ENCODE measurements around the gene DUSP7.

DUSP7 gene

GRCh38 chr3:52095990-52096775 is 39.8 kb upstream of the DUSP7 start:
- TF ChIP-seq, protein P1, sequence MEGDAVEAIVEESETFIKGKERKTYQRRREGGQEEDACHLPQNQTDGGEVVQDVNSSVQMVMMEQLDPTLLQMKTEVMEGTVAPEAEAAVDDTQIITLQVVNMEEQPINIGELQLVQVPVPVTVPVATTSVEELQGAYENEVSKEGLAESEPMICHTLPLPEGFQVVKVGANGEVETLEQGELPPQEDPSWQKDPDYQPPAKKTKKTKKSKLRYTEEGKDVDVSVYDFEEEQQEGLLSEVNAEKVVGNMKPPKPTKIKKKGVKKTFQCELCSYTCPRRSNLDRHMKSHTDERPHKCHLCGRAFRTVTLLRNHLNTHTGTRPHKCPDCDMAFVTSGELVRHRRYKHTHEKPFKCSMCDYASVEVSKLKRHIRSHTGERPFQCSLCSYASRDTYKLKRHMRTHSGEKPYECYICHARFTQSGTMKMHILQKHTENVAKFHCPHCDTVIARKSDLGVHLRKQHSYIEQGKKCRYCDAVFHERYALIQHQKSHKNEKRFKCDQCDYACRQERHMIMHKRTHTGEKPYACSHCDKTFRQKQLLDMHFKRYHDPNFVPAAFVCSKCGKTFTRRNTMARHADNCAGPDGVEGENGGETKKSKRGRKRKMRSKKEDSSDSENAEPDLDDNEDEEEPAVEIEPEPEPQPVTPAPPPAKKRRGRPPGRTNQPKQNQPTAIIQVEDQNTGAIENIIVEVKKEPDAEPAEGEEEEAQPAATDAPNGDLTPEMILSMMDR (IDR thresholded peaks at IDR 0.05; ENCODE audit: low read depth, low read length, missing control alignments) = no peak
- no peak for DNase-seq (ENCODE audit: extremely low read depth, low read depth)
- H3K4me3 ChIP-seq (replicated peaks; ENCODE audit: low read depth, low read length) = no peak overlapping the region

DNA sequence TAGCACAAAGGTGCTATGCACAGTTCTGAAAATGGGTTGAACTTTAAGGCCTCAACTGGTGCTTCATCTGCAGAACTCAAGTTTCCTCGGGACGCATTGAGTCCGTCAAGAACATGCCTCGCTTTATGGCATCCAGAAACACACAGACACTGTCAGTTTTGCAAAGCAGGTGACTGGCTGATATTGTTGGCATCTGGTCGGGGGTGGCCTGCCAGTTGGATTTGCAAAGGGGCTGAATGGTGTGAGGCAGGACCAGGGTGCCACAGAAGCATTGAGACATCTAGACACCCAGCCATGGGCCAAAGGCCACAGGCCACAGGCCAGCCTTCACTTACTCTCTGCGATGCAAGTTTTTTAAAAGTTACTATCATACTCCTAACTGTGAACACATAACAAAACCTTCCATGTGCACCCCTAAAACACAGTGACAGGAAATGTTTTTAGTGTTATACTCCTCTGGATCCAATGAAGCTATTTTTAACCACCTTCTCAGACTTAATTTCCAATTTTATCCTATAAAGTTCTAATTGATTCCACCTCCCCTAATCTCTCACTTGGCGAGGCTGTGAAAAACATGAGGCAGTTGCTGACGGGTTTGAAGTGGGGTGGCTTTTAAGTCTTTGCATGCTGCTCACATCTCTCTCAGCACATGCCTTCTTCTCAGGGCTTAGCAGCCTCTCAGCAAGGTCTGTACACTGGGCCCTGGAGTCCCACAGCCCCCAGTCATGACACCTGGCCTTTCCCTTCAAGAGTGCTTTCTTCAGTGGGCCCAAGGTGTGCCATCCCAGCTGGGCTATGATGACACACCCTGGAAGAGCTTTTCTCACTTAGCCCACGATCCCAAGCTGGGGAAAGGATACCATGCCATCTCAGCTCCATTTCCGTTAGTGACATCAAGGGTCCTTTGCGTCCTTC is 38.5 kb upstream of the DUSP7 start:
- no peak for DNase-seq (ENCODE audit: extremely low read depth, low read depth)
- H3K4me3 ChIP-seq (replicated peaks; ENCODE audit: low read depth, low read length) = no peak overlapping the region
- TF ChIP-seq, protein P1 (IDR thresholded peaks at IDR 0.05; ENCODE audit: low read depth, low read length, missing control alignments) = no peak

- no peak overlapping the region for H3K4me3 ChIP-seq (replicated peaks; ENCODE audit: low read depth, low read length)
- TF ChIP-seq, protein P1 (IDR thresholded peaks at IDR 0.05; ENCODE audit: low read depth, low read length, missing control alignments) = no peak
Measured at GRCh38 chr3:52093756-52094545, 37.6 kb upstream of the DUSP7 start.

DNA sequence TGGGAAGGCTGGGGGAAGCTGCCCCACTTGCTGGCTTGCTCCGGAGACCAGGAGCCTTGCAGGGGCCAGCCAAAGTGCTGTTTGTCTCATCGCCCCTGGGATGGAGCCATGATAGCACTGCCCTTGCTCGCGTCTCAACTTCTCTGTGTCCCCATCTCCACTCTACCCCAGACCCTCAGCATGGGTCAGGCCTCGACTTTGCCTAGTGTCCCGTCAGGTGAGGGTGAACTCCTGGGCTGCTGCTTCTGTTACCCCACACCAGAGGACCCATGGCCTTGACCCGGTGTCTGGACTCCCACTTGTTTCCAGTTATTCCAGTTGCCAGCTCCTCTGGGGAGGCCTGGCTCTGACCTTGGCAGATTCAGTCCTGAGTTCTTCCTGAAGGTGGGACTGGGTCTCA is 36.5 kb upstream of the DUSP7 start:
- no peak for DNase-seq (ENCODE audit: extremely low read depth, low read depth)
- H3K4me3 ChIP-seq (replicated peaks; ENCODE audit: low read depth, low read length) = no peak overlapping the region
- TF ChIP-seq, protein P1 (IDR thresholded peaks at IDR 0.05; ENCODE audit: low read depth, low read length, missing control alignments) = no peak

More at GRCh38 chr3:52093756-52094545, 37.6 kb upstream of the DUSP7 start:
- DNase-seq (ENCODE audit: extremely low read depth, low read depth) = peak; percentile 33

DNA sequence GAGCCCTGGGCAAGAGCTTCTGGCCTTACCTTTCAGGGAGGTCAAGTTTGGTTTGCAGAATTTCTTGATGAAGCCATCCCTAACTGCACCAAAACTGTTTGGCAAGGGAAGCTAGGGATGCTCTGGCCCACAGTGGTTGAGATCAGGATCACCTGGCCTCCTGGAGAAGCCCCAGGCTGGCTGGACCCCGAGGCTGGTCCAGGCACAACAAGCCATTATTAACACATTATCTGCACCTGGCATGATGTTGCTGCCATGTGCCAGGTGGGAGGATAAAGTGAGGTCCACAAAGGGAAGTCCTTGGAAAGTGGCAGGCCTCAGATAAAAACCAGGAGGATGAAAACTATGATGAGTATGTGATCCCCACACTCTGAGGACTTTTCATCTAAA is 35.9 kb upstream of the DUSP7 start:
- no peak overlapping the region for H3K4me3 ChIP-seq (replicated peaks; ENCODE audit: low read depth, low read length)
- TF ChIP-seq, protein P1 (IDR thresholded peaks at IDR 0.05; ENCODE audit: low read depth, low read length, missing control alignments) = no peak
- no peak for DNase-seq (ENCODE audit: extremely low read depth, low read depth)

DNA sequence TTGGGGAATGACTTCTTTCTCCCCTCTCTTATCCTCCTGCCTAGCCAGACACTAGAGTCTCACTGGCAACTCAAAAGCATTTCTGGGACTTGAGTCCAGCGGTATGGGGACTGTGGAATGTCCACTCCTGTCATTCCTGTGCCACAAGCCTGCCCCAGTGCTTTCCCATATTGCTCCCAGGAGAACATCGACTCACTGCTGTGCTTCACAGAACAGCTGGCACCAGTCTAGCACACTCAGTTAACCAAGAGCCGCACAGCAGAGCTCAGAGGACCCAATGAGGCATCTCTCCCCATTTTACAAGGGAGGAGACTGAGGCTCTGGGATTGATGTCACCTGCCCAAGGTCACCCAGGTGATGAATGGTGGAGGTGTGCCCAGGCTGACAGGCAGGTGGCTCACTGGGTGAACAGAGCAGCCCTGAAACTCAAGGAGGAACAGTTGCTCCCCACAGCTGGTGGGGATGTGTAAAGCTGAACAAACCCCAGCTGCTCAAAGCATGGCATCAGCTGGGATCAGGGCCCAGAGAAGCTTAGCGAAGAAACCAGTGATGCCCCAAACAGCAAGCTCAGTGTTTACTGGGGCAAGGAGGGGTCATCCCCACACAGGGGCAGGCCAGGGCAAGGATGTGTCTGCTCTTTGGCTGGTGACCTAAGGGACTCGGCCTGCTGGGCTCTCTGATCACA is 35.4 kb upstream of the DUSP7 start:
- H3K4me3 ChIP-seq (replicated peaks; ENCODE audit: low read depth, low read length) = no peak overlapping the region
- no peak for DNase-seq (ENCODE audit: extremely low read depth, low read depth)
- TF ChIP-seq, protein P1 (IDR thresholded peaks at IDR 0.05; ENCODE audit: low read depth, low read length, missing control alignments) = no peak
